Coronary artery (tissue), 2 donors: ENCODE measurements around the gene PSMA6.
"Not testable (repeated sequence)": the region's sequence is repeated elsewhere in the genome, so short reads cannot be mapped to it uniquely, and the experiment has no call there.

ENCODE experiments used
- DNase-seq: peaks from one replicate; pipeline ENCODE4 v3.0.0-alpha.2; 2017; ENCODE audit warnings: low spot score
- H3K27ac ChIP-seq, 2 donors: fragments of 200-600 bp; sonication (generic); one replicate each; pipeline ENCODE4 v1.5.1; 2016 to 2019
- H3K4me3 ChIP-seq: fragments of 200-600 bp; sonication (generic); 2 replicates; pipeline ENCODE4 v1.5.1; 2016; ENCODE audit warnings: mild to moderate bottlenecking, moderate library complexity
- CTCF ChIP-seq: fragments of 200-600 bp; sonication (generic); IDR thresholded peaks from one replicate; pipeline ENCODE4 v1.5.1; 2019; ENCODE audit warnings: antibody characterized with exemption

PSMA6 gene

DNA sequence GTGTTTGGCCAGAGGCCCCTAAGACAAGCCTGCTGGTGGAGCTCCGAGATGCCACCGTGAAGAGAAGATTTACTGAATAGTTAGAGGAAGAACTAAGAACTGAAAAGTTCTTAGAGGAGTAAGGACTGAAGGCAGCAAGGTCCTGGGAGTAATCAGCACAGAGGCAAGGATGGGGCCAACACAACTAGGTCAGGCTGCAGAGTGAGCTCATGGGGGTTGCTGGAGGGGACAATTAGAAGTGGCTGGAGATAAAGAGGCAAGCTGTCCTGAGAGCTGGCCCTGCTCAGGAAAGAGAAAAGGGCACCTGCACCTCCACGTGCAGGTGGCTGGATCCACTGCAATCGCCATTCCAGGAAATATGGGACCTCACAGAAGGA, 59.7 kb downstream of the PSMA6 start:
- no peak overlapping the region for H3K4me3 ChIP-seq
- H3K27ac ChIP-seq: no peak overlapping the region
- DNase-seq: no peak
- no peak for TF ChIP-seq CTCF

DNA sequence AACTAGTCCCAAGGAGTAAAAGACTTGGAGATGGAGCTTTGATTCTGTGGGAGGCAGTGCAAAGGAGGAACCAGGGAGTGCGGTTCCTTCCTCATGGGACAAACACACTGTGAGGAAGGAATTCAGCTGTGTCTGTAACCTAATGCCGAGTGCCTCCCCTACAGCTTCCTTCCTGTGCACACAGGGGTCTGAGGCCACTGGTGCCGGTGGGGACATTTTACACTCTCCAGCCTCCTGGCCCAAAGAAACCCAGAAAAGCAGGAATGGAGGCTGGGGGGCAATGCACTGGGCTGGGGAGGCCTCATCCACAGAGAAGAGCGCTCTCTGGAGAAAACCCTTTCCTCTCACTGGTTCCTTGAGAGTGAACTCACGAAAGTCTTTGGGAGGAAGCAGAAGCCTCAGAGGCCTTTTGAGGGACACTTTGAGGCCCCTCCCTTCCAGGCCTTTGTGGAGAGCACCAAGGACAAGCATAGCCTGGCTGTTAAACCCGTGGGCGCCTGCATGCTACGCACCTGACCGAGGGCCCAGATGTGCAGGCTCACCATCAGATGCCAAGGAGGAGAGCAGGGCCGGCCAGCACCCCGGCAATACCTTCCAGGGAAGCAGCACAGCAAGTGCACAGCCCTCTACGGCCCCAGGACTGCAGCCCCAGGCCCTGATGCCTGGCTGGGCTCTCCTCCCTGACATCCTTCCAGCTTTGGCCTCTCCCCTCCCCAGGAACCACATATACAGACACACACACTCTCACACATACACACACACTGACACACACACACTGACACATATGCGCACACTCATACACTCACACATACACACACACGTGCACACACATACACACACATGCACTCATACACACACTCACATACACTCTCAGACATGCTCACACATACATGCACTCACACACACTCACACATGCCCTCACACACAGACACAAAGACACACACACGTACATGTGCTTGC, 60.4 kb downstream of the PSMA6 start:
- TF ChIP-seq CTCF: no peak
- no peak overlapping the region for H3K4me3 ChIP-seq
- H3K27ac ChIP-seq: peak overlapping the region; percentile 8 to 74
- DNase-seq: no peak

- no peak for DNase-seq
- no peak overlapping the region for H3K27ac ChIP-seq
Measured at GRCh38 chr14:35353409-35354172, 61.4 kb downstream of the PSMA6 start.

GRCh38 chr14:35355235-35355634, 63.1 kb downstream of the PSMA6 start:
- not testable (repeated sequence) for DNase-seq, H3K27ac ChIP-seq

More at GRCh38 chr14:35353409-35354172, 61.4 kb downstream of the PSMA6 start:
- no peak overlapping the region for H3K4me3 ChIP-seq
- TF ChIP-seq CTCF: no peak

GRCh38 chr14:35355981-35356841, 64.0 kb downstream of the PSMA6 start:
- no peak for DNase-seq
- Histone ChIP-seq H3K4me3 (no peak overlapping the region), H3K27ac (peak overlapping the region in 1 of 2 donors; percentile 9)
- no peak for TF ChIP-seq CTCF

More at GRCh38 chr14:35355235-35355634, 63.1 kb downstream of the PSMA6 start:
- H3K4me3 ChIP-seq: not testable (repeated sequence)

GRCh38 chr14:35359655-35360054, 67.5 kb downstream of the PSMA6 start:
- not testable (repeated sequence) for H3K27ac ChIP-seq, H3K4me3 ChIP-seq, DNase-seq

DNA sequence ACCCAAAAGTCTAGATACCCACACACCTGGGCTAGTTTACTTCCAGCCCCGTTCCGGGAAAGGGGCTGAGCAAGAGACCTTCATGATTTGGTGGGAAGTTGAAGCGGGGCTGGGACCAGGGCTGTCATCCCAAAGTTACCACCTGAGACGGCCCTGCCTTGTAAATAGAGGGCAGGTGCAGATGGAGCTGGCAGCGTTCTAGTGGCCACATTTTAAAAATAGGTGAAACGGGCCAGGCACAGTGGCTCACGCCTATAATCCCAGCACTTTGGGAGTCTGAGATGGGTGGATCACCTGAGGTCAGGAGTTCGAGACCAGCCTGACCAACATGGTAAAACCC, 68.9 kb downstream of the PSMA6 start:
- no peak overlapping the region for H3K4me3 ChIP-seq
- H3K27ac ChIP-seq: no peak overlapping the region
- TF ChIP-seq CTCF: no peak
- no peak for DNase-seq
